NCI-H82 (cell line): ENCODE measurements around the gene PRKN.
A peak's percentile ranks its signal among the peaks of the same experiment; 100 is the strongest.

ENCODE experiments used
- DNase-seq: peaks from one replicate; lab custom pipeline; 2025; lab: John Stamatoyannopoulos, UW

PRKN gene

DNA sequence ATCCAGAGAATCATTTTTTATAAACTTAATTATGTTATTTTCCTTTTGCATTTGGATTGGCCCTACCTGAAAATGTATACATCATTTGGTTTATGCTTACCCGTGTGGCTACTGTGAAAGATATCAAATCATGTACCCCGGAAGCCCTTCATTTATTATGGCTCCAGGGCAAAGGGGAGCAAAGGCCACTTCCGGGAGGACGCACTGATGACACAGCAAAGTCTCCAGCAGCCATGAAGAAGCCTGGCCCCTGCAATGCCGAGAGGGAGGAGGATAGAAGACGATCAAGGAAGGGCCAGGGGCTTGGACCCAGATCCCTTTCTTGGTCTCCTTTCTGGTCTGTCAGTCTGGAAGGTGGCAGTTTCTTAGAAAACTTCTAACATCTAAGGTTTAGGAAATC, 1073.4 kb downstream of the PRKN start:
- no peak for DNase-seq

GRCh38 chr6:161651949-161652348, 1075.6 kb downstream of the PRKN start:
- no peak for DNase-seq

GRCh38 chr6:161649841-161650240, 1077.7 kb downstream of the PRKN start:
- DNase-seq = no peak

GRCh38 chr6:161649068-161649467, 1078.5 kb downstream of the PRKN start:
- DNase-seq = no peak

DNA sequence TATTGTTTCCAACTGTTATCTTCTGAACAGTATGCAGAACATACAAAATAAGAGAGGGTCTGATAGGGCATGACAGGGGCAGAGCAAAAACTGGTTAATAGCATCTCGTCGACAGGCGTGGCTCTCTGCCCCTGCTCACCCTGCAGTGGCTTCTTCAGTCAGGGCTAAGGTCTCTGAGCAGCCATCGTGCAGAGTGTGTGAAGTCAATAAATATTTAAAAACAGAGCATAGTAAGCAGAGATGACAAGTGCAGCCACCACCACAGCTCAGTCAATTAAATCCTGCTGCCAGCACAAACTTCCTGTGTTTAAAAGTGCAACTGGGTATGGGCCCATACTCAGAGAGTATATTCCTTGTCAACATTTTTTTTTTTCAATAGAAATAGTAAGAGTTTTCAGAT, 1080.3 kb downstream of the PRKN start:
- DNase-seq = no peak

GRCh38 chr6:161644521-161644920, 1083.0 kb downstream of the PRKN start:
- DNase-seq = no peak

GRCh38 chr6:161641175-161641574, 1086.4 kb downstream of the PRKN start:
- no peak for DNase-seq

GRCh38 chr6:161639772-161640171, 1087.8 kb downstream of the PRKN start:
- peak; percentile 6 for DNase-seq

DNA sequence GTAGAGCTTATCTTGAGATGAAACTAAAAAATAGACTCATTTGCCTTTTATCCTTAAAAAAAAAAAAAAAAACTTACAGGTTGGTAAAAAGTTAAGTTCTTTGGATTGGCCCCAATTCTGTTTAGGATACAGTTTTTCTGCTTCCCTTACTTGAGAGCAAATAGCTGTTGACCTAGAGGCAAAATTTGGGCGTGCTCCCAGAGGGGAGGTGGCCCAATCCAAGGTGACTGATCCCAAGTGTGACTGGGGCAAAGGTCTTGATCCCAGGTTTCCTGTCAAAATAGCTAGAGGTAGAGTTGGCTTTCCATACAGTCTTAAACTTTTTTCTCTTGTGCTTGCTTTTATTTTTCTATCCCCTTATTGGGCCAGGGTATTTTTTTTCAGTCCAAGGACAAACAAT, 1089.9 kb downstream of the PRKN start:
- DNase-seq = no peak

GRCh38 chr6:161636882-161637430, 1090.6 kb downstream of the PRKN start:
- DNase-seq = peak; percentile 31

DNA sequence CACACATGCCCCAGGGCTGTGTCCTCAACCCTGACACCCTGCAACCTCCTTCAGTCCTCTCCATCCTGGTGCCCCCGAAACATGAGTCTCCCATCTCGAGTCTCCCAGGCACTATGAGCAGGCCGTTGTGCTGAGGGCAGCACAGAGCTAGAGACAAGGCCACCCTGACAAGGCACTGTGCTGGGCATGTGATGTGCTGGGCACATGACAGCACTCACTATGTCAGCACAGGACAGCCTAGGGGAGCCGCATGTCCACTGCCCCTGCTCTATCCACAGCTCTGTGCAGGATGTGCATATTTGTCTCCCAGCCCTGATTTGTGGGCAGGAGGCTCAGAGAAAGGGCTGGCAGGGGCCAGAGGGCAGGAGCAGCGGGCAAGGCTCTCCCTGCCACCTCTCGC, 1091.6 kb downstream of the PRKN start:
- DNase-seq = peak; percentile 50

DNA sequence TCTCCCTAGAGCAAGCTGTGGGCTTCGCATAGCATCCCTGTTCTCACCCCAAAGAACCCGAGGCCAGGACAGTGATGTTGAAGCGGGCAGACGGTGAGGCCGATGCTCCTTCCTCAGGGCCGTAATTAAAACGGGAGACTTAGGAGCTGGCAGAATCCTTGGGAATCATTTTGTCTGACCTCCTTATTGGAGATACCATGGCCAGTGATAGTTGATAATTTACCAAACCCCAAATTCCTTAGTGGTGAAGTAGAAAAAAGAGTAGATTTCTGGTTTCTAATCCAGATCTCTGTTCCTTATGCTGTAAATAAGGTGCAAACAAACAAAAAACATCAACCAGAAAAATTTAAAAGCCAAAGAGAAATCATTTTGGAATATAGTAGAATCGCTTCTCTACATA, 1092.7 kb downstream of the PRKN start:
- no peak for DNase-seq

DNA sequence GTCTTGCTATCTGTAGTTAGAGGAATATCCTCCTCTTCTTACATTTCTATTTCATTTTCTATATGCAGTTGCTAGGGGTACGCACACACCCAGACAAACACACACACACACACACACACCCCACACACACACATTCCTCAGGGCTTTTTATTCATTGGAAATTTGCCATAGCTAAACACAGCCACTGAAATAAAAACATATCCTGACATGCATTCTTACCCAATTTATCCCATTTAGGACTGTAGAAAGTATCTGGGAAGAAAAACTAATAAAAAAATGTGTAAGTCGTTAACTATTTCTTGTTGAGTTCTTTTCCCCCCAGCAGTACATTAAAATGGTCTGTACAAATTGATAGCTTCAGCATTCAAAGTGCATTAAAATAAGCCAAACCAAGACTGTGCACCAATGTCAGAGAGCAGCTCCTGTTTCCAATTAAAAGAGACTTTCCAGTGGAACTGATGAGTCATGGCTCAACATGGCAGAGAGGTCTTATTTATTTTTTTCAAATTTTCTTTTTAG, 1095.8 kb downstream of the PRKN start:
- no peak for DNase-seq

GRCh38 chr6:161630674-161631073, 1096.9 kb downstream of the PRKN start:
- DNase-seq = no peak

- DNase-seq = no peak
Measured at GRCh38 chr6:161626132-161626676, 1101.4 kb downstream of the PRKN start.

DNA sequence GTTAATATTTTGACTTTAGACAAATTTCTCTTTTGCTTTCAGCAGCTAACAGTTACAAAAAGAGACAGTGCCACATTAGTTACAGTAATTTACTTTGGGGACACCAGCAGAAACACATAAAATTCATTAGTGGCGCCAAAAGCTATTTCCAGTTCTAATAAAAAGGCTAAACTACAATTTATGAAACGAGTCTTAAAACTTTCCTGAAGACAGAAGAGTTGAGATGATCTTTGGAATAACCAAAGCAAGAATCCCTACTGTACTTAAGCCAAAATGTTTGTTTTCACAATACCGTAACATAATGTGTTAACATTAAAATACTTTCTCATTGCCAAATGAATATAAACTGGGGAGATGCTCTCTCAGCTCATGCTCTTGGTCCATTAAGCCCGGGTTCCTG, 1103.5 kb downstream of the PRKN start:
- DNase-seq = no peak

DNA sequence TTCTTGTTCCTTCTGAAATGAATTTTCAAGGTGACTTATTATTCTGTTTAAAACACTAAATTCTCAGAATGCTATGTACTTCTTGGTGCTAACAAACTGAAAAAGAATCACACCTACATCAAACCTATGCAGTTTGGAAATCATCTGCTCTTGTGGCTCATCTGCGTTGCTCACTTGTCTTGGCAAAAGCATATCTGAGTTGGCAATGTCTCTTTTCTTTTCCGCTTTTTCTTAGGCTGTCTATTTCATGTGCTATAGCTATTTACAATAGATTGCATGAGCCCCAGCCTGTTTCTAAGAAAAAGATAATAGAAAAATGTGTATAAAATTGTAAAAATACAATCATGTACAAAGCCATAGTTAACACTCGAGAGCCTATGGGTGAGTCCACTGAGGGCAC, 1104.8 kb downstream of the PRKN start:
- no peak for DNase-seq

- DNase-seq = peak; percentile 85
Measured at GRCh38 chr6:161618831-161619454, 1108.6 kb downstream of the PRKN start.

- no peak for DNase-seq
Measured at GRCh38 chr6:161613711-161614110, 1113.9 kb downstream of the PRKN start.

DNA sequence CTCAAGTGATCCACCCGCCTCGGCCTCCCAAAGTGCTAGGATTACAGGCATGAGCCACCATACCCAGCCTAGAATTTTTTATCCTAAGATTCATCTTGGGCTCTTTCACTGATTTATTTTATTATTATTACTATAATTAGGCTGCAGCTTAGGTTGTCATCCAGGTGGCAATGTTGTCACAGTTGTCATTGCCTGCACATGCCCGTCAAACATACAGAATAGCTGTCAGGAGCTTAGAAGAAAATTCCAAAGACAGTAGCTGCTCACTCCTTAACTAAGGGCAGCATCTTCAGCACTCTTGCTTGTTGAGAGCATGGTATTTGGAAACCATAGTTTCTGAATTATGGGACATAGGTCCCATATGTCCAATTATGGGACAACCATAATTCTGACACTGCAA, 1118.8 kb downstream of the PRKN start:
- DNase-seq = no peak

DNA sequence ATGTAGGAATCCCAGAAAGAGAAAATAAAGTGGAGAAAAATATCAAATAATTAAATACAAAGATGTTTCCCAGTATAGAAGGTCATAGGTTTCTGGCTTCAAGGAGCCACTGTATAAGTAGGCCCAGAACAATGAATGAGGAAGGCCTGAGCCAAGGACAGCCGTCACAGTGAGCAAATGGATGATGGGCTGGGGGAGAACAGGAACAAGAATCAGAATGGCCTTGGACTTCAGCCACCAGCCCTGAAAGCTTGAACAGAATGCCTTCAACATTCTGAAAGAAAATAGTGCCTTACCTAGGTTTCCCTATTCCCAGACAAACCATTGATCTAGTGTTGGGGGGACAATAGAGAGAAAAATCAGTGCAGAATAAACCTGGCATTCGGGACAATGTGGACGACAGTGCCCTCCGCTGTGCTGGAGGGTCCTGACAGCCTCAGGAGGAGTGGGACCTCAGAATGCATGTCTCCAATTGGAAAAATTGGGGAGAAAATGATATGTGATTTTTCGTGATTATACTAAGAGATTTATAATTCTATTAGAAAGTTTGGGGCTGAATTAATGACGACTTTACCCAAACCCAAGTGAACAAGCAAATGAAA, 1119.8 kb downstream of the PRKN start:
- no peak for DNase-seq

GRCh38 chr6:161602359-161602758, 1125.2 kb downstream of the PRKN start:
- DNase-seq = no peak

- no peak for DNase-seq
Measured at GRCh38 chr6:161598896-161599295, 1128.7 kb downstream of the PRKN start.
